Liver (tissue), 9 donors: ENCODE data around the gene ARAP2. TPM values are rescaled to one million over a fixed set of nuclear protein-coding genes. Genes with fewer than 3 reads are reported as not detected.

Experiments
- DNase-seq: peaks from one replicate; pipeline ENCODE4 v3.0.0-alpha.2; 2017; ENCODE audit warnings: low spot score
- H3K27ac ChIP-seq, 2 donors: one replicate each; pipeline ENCODE4 v1.7.0; 2013; ENCODE audit warnings: inconsistent platforms in 2 of 2, low read length in 2 of 2, control low read depth in 1 of 2, low read depth in 1 of 2, mild to moderate bottlenecking in 1 of 2
- H3K27me3 ChIP-seq, 4 donors: one replicate each; pipeline versions ENCODE4 v1.6.1 to v1.7.0; 2013; ENCODE audit warnings: low read length in 3 of 4, inconsistent platforms in 1 of 4, mild to moderate bottlenecking in 1 of 4, moderate library complexity in 1 of 4; ENCODE audit not compliant: control insufficient read depth in 4 of 4, insufficient read depth in 4 of 4
- H3K36me3 ChIP-seq, 4 donors: one replicate each; pipeline versions ENCODE4 v1.6.1 to v1.7.0; 2013; ENCODE audit warnings: low read length in 3 of 4, mild to moderate bottlenecking in 3 of 4, low read depth in 1 of 4, moderate library complexity in 1 of 4; ENCODE audit not compliant: control insufficient read depth in 4 of 4, insufficient read depth in 3 of 4
- H3K4me1 ChIP-seq, 4 donors: one replicate each; pipeline versions ENCODE4 v1.6.1 to v1.7.0; 2013; ENCODE audit warnings: low read length in 3 of 4, mild to moderate bottlenecking in 3 of 4, moderate library complexity in 1 of 4; ENCODE audit not compliant: control insufficient read depth in 4 of 4, insufficient read depth in 4 of 4
- H3K4me3 ChIP-seq, 3 donors: one replicate each; pipeline versions ENCODE4 v1.6.1 to v1.7.0; 2013; ENCODE audit warnings: low read length in 3 of 3, control low read depth in 1 of 3, low read depth in 1 of 3, mild to moderate bottlenecking in 1 of 3
- H3K9ac ChIP-seq, 2 donors: one replicate each; pipeline ENCODE4 v1.7.0; 2013; ENCODE audit warnings: low read length in 2 of 2, mild to moderate bottlenecking in 2 of 2, moderate library complexity in 2 of 2, control low read depth in 1 of 2, low read depth in 1 of 2
- H3K9me3 ChIP-seq, 4 donors: one replicate each; pipeline versions ENCODE4 v1.6.1 to v1.7.0; 2013; ENCODE audit warnings: low read length in 3 of 4; ENCODE audit not compliant: control insufficient read depth in 4 of 4
- ATF3 ChIP-seq: IDR thresholded peaks from 2 replicates; pipeline ENCODE4 v1.6.1; 2016; ENCODE audit warnings: antibody characterized with exemption
- CTCF ChIP-seq: fragments of 150-350 bp; IDR thresholded peaks from 2 replicates; pipeline ENCODE4 v1.5.1; 2017; ENCODE audit warnings: improper control_type of control experiment, low read depth, low read length; ENCODE audit not compliant: missing input control
- EGR1 ChIP-seq, 2 donors: IDR thresholded peaks; 2 replicates each; pipeline ENCODE4 v1.6.1; 2016 to 2018; ENCODE audit warnings: antibody characterized with exemption in 2 of 2, low read depth in 2 of 2
- FOXA1 ChIP-seq: IDR thresholded peaks from 2 replicates; pipeline ENCODE4 v1.6.1; 2016; ENCODE audit warnings: antibody characterized with exemption
- FOXA2 ChIP-seq: IDR thresholded peaks from 2 replicates; pipeline ENCODE4 v1.6.1; 2016; ENCODE audit warnings: antibody characterized with exemption
- GABPA ChIP-seq, 2 donors: IDR thresholded peaks in 1 of 2; conservative IDR thresholded peaks in 1 of 2; 2 replicates each; pipeline ENCODE4 v1.6.1; 2016; ENCODE audit warnings: antibody characterized with exemption in 2 of 2, mild to moderate bottlenecking in 1 of 2, moderate library complexity in 1 of 2
- HNF4A ChIP-seq, 2 donors: conservative IDR thresholded peaks; 2 replicates each; pipeline ENCODE4 v1.6.1; 2016; ENCODE audit warnings: antibody characterized with exemption in 2 of 2, mild to moderate bottlenecking in 2 of 2
- HNF4G ChIP-seq: IDR thresholded peaks from 2 replicates; pipeline ENCODE4 v1.6.1; 2016; ENCODE audit warnings: antibody characterized with exemption
- NR2F2 ChIP-seq: IDR thresholded peaks from 2 replicates; pipeline ENCODE4 v1.6.1; 2016; ENCODE audit warnings: antibody characterized with exemption
- REST ChIP-seq: IDR thresholded peaks from 2 replicates; pipeline ENCODE4 v1.6.1; 2016; ENCODE audit warnings: antibody characterized with exemption, mild to moderate bottlenecking
- RXRA ChIP-seq, 2 donors: IDR thresholded peaks; 2 replicates each; pipeline ENCODE4 v1.6.1; 2017 to 2018; ENCODE audit warnings: antibody characterized with exemption in 2 of 2, mild to moderate bottlenecking in 1 of 2
- SP1 ChIP-seq: IDR thresholded peaks from 2 replicates; pipeline ENCODE4 v1.6.1; 2018; ENCODE audit warnings: antibody characterized with exemption, mild to moderate bottlenecking
- TAF1 ChIP-seq: conservative IDR thresholded peaks from 2 replicates; pipeline ENCODE4 v1.6.1; 2016; ENCODE audit warnings: antibody characterized with exemption, mild to moderate bottlenecking
- YY1 ChIP-seq: IDR thresholded peaks from 2 replicates; pipeline ENCODE4 v1.6.1; 2016; ENCODE audit warnings: antibody characterized with exemption, mild to moderate bottlenecking
- WGBS: extraction: QIAGEN DNeasy Blood & Tissue Kit; methylation state at CpG from one replicate; pipeline ENCODE4 v1.1.7; 2013; 5-methylcytosine and 5-hydroxymethylcytosine counted together
- polyA plus RNA-seq, 2 donors: library from polyadenylated mRNA; stranded (reverse) in 1 of 2; unstranded in 1 of 2; fragments of 200-250 nt in 1 of 2; fragments of >200 nt in 1 of 2; fragmentation: Nextera tagmentation in 1 of 2; extraction: Ambion mirVana in 1 of 2; gene quantifications; one replicate each; pipeline versions ENCODE4 v1.2.1 to v1.2.3, GENCODE V29; 2013 to 2015
- total RNA-seq, 2 donors: library from RNA; depleted of rRNA; stranded (reverse); fragments of >200 nt; gene quantifications; one replicate each; pipeline ENCODE4 v1.2.3, GENCODE V29; 2014
- donor health status: healthy.
- donor health status: healthy.
- donor health status: healthy.
- donor health status: healthy.
- donor health status: healthy.

The ARAP2 gene
- total and polyA plus RNA-seq, 4 donors, result 1.6 to 23.6 (median 5.4) TPM

- peaks cover 0 to 8% (median 0%) of the 10 kb centered on the region in 4 donors for H3K36me3 ChIP-seq
- H3K27me3 ChIP-seq, result no peaks in the 10 kb centered on the region
- no peak for DNase-seq
- H3K4me3 ChIP-seq, result no peak overlapping the region
- no peaks in the 10 kb centered on the region for H3K9me3 ChIP-seq
- H3K4me1 ChIP-seq, result no peaks in the 10 kb centered on the region
- 98% methylated on average over 2 of the region's 2 CpGs for whole genome bisulfite sequencing
- H3K27ac ChIP-seq, result no peak overlapping the region
- no peak for TF ChIP-seq EGR1 (IDR thresholded peaks at IDR 0.05; ENCODE audit: low read depth in 2 of 2)
- no peak for TF ChIP-seq REST
- no peak for TF ChIP-seq SP1
- TF ChIP-seq YY1, result no peak
- no peak for TF ChIP-seq ATF3
- no peak for TF ChIP-seq HNF4A (conservative IDR thresholded peaks at IDR 0.05)
- TF ChIP-seq HNF4G, result no peak
- TF ChIP-seq NR2F2, result no peak
- no peak for TF ChIP-seq GABPA (IDR thresholded peaks at IDR 0.05 in 1 of 2, conservative IDR thresholded peaks at IDR 0.05 in 1 of 2)
- TF ChIP-seq TAF1, result no peak
- no peak for TF ChIP-seq FOXA1
- no peak for TF ChIP-seq CTCF
- TF ChIP-seq RXRA (IDR thresholded peaks at IDR 0.05), result no peak
- no peak overlapping the region for H3K9ac ChIP-seq
Observed at GRCh38 chr4:36094995-36095394, 149.3 kb downstream of the ARAP2 start.

- H3K36me3 ChIP-seq, result peaks cover 0 to 12% (median 0%) of the 10 kb centered on the region in 4 donors
- H3K9me3 ChIP-seq, result no peaks in the 10 kb centered on the region
- H3K9ac ChIP-seq, result no peak overlapping the region
- 96% methylated on average over 9 of the region's 9 CpGs for WGBS
- no peak overlapping the region for H3K4me3 ChIP-seq
- H3K4me1 ChIP-seq, result no peaks in the 10 kb centered on the region
- TF ChIP-seq HNF4A (conservative IDR thresholded peaks at IDR 0.05) (no peak), FOXA2 (no peak), ATF3 (no peak), TAF1 (no peak), CTCF (no peak), EGR1 (IDR thresholded peaks at IDR 0.05; ENCODE audit: low read depth in 2 of 2) (no peak)
- H3K27me3 ChIP-seq, result no peaks in the 10 kb centered on the region
- H3K27ac ChIP-seq, result no peak overlapping the region
- DNase-seq, result no peak
Observed at GRCh38 chr4:36091997-36092396, 152.3 kb downstream of the ARAP2 start.
